CD4-positive, alpha-beta T cell treated with Interleukin-4 for 1 hour (primary cell): ENCODE results near the gene RHBDL1.
A peak's percentile ranks its signal among the peaks of the same experiment; 100 is the strongest.

ENCODE experiments used
- DNase-seq, 2 donors: peaks; one replicate each; pipeline ENCODE4 v3.0.0-alpha.2; 2020 to 2022

Gene RHBDL1

DNA sequence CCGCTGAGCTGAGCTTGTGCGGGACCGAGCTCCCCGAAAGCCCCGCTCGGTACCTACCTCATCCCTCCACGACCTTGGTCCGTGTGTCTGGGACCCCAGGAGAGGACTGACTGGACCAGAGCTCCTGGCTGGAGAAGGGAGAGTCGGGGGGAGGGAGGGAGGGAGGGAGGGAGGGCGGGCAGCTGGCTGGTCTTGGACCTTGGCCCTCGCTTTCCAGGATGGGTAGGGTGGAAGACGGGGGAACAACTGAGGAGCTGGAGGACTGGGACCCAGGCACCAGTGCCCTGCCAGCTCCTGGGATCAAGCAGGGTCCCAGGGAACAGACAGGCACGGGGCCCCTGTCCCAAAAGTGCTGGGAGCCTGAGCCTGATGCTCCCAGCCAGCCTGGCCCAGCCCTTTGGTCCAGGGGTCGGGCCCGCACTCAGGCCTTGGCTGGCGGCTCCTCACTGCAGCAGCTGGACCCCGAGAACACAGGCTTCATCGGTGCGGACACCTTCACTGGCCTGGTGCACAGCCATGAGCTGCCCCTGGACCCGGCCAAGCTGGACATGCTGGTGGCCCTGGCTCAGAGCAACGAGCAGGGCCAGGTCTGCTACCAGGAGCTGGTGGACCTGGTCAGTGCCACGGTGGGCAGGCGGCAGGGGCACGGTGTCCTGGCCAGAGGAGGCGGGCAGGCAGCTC lies 553 bp downstream of the RHBDL1 start:
- DNase-seq, result no peak

- DNase-seq, result no peak
These were observed 1.1 kb downstream of the RHBDL1 start for GRCh38 chr16:676565-676902.

DNA sequence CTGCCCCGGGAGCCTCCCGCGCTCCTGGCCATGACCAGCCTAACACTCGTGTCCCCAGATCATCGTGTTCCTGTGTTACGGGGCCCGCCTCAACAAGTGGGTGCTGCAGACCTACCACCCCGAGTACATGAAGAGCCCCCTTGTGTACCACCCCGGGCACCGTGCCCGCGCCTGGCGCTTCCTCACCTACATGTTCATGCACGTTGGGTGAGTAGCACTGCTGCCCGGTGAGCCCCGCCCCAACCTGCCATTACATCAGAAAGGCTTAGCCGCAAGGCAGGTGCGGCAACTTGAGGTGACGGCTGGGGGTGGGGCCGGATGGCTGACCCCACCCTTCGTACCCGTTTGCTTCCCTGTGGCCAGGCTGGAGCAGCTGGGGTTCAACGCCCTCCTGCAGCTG lies 1.4 kb downstream of the RHBDL1 start:
- peak in 1 of 2 donors; percentile 53 for DNase-seq

DNA sequence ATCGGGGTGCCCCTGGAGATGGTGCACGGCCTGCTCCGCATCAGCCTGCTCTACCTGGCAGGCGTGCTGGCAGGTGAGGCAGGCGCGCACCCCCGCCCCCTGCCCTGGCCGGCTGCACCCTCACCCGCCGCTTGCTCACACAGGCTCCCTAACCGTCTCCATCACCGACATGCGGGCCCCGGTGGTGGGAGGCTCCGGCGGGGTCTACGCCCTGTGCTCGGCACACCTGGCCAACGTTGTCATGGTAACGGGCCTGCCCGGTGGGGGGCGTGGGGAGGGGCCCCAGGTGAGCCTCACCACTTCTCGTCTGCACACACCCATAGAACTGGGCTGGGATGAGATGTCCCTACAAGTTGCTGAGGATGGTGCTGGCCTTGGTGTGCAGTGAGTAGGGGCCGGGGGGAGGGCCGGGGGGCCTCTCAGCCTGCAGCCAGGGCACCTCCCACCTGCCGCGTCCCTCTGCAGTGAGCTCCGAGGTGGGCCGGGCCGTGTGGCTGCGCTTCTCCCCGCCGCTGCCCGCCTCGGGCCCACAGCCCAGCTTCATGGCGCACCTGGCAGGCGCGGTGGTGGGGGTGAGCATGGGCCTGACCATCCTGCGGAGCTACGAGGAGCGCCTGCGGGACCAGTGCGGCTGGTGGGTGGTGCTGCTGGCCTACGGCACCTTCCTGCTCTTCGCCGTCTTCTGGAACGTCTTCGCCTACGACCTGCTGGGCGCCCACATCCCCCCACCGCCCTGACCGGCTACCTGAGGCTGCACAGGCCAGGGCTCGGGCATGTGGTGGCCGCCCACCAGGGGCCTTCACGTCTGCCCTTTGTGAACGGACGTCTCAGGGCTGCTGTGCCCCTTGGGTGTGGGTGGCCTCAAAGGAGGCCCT lies 2.1 kb downstream of the RHBDL1 start:
- no peak for DNase-seq

GRCh38 chr16:678209-678857 lies 2.9 kb downstream of the RHBDL1 start:
- DNase-seq, result no peak

DNA sequence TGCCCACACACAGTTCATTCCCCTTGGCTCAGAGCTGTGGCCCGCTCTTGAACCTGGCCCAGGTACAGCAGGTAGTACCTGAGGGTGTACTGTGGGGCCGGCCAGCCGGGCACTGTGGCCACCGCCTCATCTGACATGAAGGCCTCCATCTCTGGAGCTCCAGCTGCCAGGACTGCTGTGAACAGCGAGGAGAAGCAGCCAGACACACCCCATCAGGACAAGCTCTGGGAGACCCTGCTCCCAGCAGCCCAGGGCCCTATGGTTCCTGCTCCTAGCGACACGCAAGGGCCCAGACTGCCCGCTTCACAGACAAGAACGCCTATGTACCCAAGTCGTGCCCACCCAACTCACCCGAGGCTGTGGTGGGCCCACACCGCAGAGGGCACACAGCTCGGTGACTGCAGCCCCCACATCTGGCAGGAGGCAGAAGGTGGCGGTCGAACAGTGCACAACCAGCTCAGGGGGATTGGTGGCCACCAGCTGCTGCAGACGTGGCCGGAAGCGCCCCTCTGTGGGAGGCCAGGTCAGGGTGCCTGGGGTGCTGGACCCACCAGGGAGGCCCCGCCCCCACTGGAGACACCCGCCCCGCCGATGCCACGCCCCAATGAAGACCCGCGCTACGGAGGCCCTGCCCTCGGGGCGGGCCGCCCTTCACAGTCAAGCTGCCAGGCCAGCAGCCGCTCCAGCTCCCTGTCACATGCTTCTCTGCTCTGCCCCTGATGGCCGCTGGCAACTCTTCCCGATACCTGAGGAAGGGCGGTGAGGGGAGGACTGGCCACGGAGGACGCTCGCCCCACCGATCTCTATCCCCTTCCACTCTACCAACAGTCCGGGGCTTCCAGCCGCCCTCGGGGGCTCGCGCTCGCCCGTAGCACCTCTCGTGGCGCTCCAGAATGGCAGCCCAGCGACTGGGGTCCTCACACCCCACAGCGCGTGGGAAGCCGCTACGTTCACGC lies 3.7 kb downstream of the RHBDL1 start:
- peak; percentile 55 to 63 for DNase-seq

DNA sequence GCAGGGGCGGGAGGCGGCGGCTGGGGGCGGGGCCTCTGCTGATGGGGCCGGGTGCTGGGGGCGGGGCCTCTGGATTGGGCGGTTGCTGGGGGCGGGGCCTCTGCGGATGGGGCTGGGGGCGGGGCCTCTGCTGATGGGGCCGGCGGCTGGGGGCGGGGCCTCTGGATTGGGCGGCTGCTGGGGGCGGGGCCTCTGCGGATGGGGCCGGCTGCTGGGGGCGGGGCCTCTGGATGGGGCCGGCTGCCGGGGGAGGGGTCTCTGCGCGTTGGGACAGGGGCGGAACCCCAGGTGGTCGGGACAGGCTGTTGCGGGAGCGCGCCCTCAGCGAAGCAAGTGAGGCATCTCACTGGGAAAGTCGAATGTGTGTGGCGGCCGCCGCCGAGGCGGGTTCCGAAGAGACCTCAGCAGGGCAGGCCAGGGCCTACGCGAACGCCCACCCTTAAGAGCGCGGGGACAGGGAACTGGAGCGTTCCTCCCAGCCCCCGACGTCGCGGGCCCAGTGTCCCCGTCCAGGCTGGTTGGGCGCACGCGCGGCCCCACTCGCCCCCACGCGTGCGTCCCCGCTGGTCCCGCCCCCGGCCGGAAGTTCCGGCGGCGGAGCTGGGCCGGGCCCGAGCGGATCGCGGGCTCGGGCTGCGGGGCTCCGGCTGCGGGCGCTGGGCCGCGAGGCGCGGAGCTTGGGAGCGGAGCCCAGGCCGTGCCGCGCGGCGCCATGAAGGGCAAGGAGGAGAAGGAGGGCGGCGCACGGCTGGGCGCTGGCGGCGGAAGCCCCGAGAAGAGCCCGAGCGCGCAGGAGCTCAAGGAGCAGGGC lies 4.5 kb downstream of the RHBDL1 start, which contains the start of gene STUB1:
TSS of gene STUB1 (plus strand) at position 597 of the 811 bp plus-strand sequence. CDS start at position 713, 116 bp downstream.
- peak; percentile 86 to 90 for DNase-seq

DNA sequence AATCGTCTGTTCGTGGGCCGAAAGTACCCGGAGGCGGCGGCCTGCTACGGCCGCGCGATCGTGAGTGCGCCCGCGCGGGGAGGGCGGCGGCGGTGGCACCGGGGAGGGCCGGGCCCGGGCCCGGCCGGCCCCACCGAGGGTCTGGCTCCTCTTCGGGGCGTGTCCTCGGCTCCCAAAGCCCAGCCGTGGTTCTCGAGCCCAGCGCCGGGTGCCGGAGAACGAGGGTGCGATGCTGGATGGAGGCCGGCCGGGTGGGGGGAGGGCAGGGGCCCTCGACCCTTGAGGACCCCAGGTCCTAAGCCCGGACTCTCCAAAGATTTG lies 5.1 kb downstream of the RHBDL1 start:
- DNase-seq, result no peak

DNA sequence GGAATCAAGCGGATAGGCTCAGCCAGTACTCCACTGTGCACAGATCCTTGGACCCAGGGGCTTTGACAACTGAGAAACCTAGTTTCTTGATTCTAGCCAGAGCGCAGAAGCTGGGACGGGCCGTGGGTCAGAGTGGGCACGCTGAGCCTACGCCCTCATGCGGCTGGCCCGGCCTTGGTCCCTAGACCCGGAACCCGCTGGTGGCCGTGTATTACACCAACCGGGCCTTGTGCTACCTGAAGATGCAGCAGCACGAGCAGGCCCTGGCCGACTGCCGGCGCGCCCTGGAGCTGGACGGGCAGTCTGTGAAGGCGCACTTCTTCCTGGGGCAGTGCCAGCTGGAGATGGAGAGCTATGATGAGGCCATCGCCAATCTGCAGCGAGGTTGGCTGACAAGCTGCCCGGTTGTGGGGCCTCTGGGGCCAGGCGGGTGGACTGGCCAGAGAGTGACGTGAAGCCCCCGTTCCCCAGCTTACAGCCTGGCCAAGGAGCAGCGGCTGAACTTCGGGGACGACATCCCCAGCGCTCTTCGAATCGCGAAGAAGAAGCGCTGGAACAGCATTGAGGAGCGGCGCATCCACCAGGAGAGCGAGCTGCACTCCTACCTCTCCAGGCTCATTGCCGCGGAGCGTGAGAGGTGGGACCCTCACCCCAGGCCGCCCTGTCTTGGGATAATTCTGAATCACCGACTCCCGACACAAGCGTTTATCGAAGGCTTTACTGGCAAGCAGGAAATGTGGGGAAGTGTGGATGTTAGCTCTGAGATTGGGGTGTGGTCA lies 5.7 kb downstream of the RHBDL1 start:
- DNase-seq, result no peak

DNA sequence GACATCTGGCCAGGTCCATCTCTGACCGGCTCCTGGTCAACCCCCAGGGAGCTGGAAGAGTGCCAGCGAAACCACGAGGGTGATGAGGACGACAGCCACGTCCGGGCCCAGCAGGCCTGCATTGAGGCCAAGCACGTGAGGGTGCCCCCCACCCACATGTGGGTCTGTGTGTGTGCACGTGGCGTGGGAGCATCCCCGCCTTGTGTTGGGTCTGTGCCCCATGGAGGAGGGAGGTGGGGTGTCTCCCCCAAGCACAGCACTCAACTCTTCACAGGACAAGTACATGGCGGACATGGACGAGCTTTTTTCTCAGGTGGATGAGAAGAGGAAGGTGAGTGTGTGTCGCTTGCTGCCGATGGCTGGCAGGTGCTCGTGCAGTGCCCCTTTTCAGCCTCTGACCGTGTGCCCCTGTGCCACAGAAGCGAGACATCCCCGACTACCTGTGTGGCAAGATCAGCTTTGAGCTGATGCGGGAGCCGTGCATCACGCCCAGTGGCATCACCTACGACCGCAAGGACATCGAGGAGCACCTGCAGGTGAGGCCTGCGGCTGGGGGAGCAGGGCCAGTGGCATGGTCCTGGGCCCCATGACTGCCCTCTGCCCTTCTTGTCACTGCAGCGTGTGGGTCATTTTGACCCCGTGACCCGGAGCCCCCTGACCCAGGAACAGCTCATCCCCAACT lies 6.4 kb downstream of the RHBDL1 start:
- no peak for DNase-seq

DNA sequence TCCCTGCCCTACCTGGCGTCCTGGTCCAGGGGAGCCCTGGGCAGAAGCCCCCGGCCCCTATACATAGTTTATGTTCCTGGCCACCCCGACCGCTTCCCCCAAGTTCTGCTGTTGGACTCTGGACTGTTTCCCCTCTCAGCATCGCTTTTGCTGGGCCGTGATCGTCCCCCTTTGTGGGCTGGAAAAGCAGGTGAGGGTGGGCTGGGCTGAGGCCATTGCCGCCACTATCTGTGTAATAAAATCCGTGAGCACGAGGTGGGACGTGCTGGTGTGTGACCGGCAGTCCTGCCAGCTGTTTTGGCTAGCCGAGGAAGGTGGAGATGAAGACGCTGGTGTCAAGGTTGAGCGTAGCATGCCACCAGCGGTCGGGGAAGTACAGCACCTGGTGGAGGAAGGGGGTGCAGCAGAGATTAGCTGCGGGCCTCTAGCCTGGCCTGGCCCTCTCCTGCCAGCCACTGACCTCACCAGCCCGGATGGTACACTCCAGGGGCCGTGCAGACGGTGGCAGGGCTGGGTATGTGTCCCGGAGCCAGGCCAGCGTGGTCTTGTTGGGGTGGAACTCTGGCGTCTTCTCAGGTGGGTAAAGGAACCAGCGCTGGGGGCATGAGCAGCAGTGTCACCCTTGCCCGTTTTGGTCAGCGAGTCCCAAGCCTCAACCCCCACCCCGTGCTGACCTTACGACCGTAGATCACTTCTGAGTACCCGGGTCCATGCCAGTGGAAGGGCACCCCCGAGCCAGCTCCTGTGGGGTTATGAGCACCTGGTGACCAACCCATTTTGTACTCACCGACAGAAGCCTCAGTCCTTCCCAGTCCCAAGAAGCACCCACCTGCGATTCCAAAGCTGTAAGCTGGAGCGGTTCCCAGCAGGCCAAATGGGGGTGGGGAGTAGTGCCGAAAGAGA lies 7.3 kb downstream of the RHBDL1 start:
- no peak for DNase-seq

GRCh38 chr16:683396-684070 lies 8.1 kb downstream of the RHBDL1 start:
- no peak for DNase-seq

DNA sequence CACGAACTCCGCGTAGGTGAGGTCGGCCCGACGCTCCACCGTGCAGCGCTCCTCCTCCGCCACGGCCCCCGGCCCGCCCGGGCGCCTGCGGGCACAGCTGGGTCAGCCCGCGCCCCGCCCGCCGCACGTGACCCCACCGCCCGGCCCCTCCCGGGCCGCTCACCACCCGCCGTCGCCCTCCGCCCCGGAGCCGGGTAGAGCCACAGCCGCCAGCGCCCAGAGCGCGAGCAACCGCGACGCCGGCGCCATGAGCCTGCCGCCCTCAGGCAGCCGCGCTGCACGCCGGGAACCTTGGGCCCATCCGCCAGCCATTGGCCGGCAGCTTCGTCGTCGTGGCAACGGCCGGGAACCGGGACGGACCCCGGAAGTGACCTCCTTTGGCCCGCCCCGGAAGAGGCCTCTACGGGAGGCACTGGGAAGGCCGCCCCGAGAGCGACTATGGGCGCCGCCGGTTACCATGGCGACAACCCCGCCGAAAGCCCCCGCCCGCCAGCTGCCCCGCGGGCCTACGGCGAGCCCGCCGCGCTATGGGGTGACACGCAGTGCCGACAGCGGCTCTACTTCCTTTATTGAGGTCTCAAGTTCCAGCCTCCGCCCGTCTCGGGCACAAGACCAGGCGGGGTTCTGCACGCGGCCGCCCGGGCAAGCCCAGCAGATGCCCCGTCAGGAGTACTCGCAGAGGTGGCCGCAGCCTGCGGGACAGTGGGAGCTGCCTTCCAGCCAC lies 8.8 kb downstream of the RHBDL1 start, which contains the start of gene JMJD8:
TSS of gene JMJD8 (minus strand) at position 264 of the 724 bp plus-strand sequence. CDS start at position 249, 15 bp downstream.
- DNase-seq, result peak; percentile 98

GRCh38 chr16:684961-685696 lies 9.7 kb downstream of the RHBDL1 start:
- DNase-seq, result no peak

- DNase-seq, result peak in 1 of 2 donors; percentile 26
These were observed 10.5 kb downstream of the RHBDL1 start for GRCh38 chr16:685967-686366.

DNA sequence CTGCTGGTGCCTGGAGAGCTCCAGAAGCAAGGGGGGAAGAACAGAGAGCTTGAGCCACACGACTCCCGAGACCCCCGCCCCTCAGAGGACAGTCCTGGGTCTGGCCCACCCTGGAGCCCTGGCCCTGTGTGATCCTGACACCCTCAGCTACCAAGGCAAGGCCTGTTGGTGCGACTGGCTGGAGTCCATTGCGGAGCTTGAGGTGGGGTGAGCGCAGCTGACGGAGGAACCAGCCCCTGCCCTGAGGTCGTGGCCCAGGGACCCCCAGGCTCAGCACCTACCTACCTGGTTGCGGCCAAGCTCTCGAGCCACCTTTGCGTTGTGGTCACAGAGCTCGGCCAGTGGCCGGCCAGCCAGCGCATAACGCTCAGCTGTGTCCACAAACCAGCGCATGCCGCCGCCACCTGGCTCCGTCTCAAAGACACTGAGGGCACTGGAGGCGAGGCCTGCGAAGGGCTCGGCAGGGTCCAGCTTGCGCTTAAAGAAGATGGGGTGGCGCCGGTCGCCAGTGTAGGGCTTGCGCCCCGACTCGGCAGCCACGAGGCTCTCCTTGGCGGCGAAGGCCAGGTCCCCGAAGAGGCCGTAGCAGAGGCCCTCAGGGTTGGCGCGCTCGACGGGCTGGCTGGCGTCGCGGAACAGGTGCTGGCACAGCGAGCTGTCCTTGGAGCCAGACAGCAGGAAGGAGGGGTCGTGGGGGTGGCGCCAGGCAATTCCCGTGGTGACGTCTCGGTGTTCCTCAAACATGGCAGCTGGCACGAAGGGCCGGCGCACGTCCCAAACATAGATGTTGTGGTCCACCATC lies 11.2 kb downstream of the RHBDL1 start:
- DNase-seq, result no peak
